Activated naive CD4-positive, alpha-beta T cell treated with anti-CD3 and anti-CD28 coated beads, Interleukin-2, amount 50 U/mL, for 72 hours (primary cell): Measurements from ENCODE around the gene UBE4B. TPM values are rescaled to one million over a fixed set of nuclear protein-coding genes. Genes with fewer than 3 reads are reported as not detected.
"Not testable (repeated sequence)": the region's sequence is repeated elsewhere in the genome, so short reads cannot be mapped to it uniquely, and the experiment has no call there.

Experiments used
- ATAC-seq, 2 donors: fragments of 150-1000 bp; cut with Tn5 transposase; 2 replicates each; pipeline ENCODE4 v1.10.0; 2021; ENCODE audit warnings: mild to moderate bottlenecking in 2 of 2, moderate library complexity in 2 of 2
- DNase-seq, 2 donors: peaks; one replicate each; pipeline ENCODE4 v3.0.0; 2021 to 2022; ENCODE audit warnings: low spot score in 2 of 2
- H3K27ac Mint-ChIP-seq, 2 donors: one replicate each; pipeline ENCODE4 v1.8.0; 2022; ENCODE audit warnings: mild to moderate bottlenecking in 2 of 2, mixed read lengths in 2 of 2
- H3K36me3 Mint-ChIP-seq, 2 donors: one replicate each; pipeline ENCODE4 v1.8.0; 2022; ENCODE audit warnings: mixed read lengths in 2 of 2
- H3K9me3 Mint-ChIP-seq, 2 donors: one replicate each; pipeline ENCODE4 v1.8.0; 2022; ENCODE audit warnings: mixed read lengths in 2 of 2
- total RNA-seq, 2 donors: library from RNA; stranded (reverse); gene quantifications; one replicate each; pipeline ENCODE4 v1.2.3, GENCODE V29; 2022

The UBE4B gene
- total RNA-seq, 2 donors from 2014 or later: 30.0 to 44.4 TPM

- Mint-ChIP-seq H3K36me3 (no peaks in the 10 kb centered on the region), H3K27ac (no peak overlapping the region), H3K9me3 (no peaks in the 10 kb centered on the region)
- no peak for ATAC-seq
- DNase-seq: no peak
Observed at GRCh38 chr1:10025354-10025753, 7.4 kb upstream of the UBE4B start.

- ATAC-seq: no peak
- no peak for DNase-seq
Observed at GRCh38 chr1:10027027-10027426, 5.7 kb upstream of the UBE4B start.

GRCh38 chr1:10028956-10029500, 3.7 kb upstream of the UBE4B start:
- DNase-seq, H3K9me3 Mint-ChIP-seq, ATAC-seq, H3K27ac Mint-ChIP-seq, H3K36me3 Mint-ChIP-seq: not testable (repeated sequence)

More at GRCh38 chr1:10027027-10027426, 5.7 kb upstream of the UBE4B start:
- no peak overlapping the region for H3K27ac Mint-ChIP-seq
- no peaks in the 10 kb centered on the region for H3K9me3 Mint-ChIP-seq
- no peaks in the 10 kb centered on the region for H3K36me3 Mint-ChIP-seq

- DNase-seq (no peak), ATAC-seq (no peak)
- Mint-ChIP-seq H3K27ac (no peak overlapping the region), H3K36me3 (peaks cover 0 to 9% of the 10 kb centered on the region in 2 donors), H3K9me3 (no peaks in the 10 kb centered on the region)
Observed at GRCh38 chr1:10031461-10031860, 1.3 kb upstream of the UBE4B start.

- H3K27ac Mint-ChIP-seq: peak overlapping the region; percentile 75 to 98
- peaks cover 0 to 9% of the 10 kb centered on the region in 2 donors for H3K36me3 Mint-ChIP-seq
- DNase-seq: peak in 1 of 2 donors; percentile 35
- peak; percentile 12 to 30 for ATAC-seq
- no peaks in the 10 kb centered on the region for H3K9me3 Mint-ChIP-seq
Observed at GRCh38 chr1:10033359-10033845, 644 bp downstream of the UBE4B start.

- ATAC-seq: no peak
- Mint-ChIP-seq H3K36me3 (no peaks in the 10 kb centered on the region), H3K9me3 (no peaks in the 10 kb centered on the region), H3K27ac (no peak overlapping the region)
- no peak for DNase-seq
Observed at GRCh38 chr1:10042746-10043145, 10.0 kb downstream of the UBE4B start.

- DNase-seq (no peak), ATAC-seq (no peak)
- H3K36me3 Mint-ChIP-seq: no peaks in the 10 kb centered on the region
- H3K27ac Mint-ChIP-seq: no peak overlapping the region
- no peaks in the 10 kb centered on the region for H3K9me3 Mint-ChIP-seq
Observed at GRCh38 chr1:10045480-10046355, 13.0 kb downstream of the UBE4B start.

- no peak overlapping the region for H3K27ac Mint-ChIP-seq
- H3K9me3 Mint-ChIP-seq: no peaks in the 10 kb centered on the region
- ATAC-seq: no peak
- DNase-seq: no peak
- no peaks in the 10 kb centered on the region for H3K36me3 Mint-ChIP-seq
Observed at GRCh38 chr1:10046356-10047085, 13.8 kb downstream of the UBE4B start.

GRCh38 chr1:10048601-10049000, 15.8 kb downstream of the UBE4B start:
- ATAC-seq (no peak), DNase-seq (no peak)
- Mint-ChIP-seq H3K9me3 (no peaks in the 10 kb centered on the region), H3K36me3 (no peaks in the 10 kb centered on the region), H3K27ac (no peak overlapping the region)

GRCh38 chr1:10050611-10051010, 17.9 kb downstream of the UBE4B start:
- DNase-seq (no peak), ATAC-seq (no peak)
- Mint-ChIP-seq H3K27ac (no peak overlapping the region), H3K9me3 (no peaks in the 10 kb centered on the region), H3K36me3 (no peaks in the 10 kb centered on the region)

GRCh38 chr1:10051656-10052055, 18.9 kb downstream of the UBE4B start:
- Mint-ChIP-seq H3K9me3 (no peaks in the 10 kb centered on the region), H3K27ac (no peak overlapping the region), H3K36me3 (no peaks in the 10 kb centered on the region)
- DNase-seq (no peak), ATAC-seq (no peak)

GRCh38 chr1:10052347-10052746, 19.6 kb downstream of the UBE4B start:
- Mint-ChIP-seq H3K36me3 (no peaks in the 10 kb centered on the region), H3K27ac (no peak overlapping the region), H3K9me3 (no peaks in the 10 kb centered on the region)
- ATAC-seq (no peak), DNase-seq (no peak)

- Mint-ChIP-seq H3K27ac (no peak overlapping the region), H3K9me3 (no peaks in the 10 kb centered on the region), H3K36me3 (no peaks in the 10 kb centered on the region)
- no peak for DNase-seq
- ATAC-seq: no peak
Observed at GRCh38 chr1:10054465-10054864, 21.7 kb downstream of the UBE4B start.

GRCh38 chr1:10056599-10056987, 23.8 kb downstream of the UBE4B start:
- Mint-ChIP-seq H3K27ac (no peak overlapping the region), H3K9me3 (no peaks in the 10 kb centered on the region), H3K36me3 (no peaks in the 10 kb centered on the region)
- no peak for DNase-seq
- ATAC-seq: no peak

- DNase-seq (no peak), ATAC-seq (no peak)
- H3K27ac Mint-ChIP-seq: no peak overlapping the region
Observed at GRCh38 chr1:10057343-10057742, 24.6 kb downstream of the UBE4B start.

GRCh38 chr1:10057796-10058195, 25.0 kb downstream of the UBE4B start:
- DNase-seq: no peak
- Mint-ChIP-seq H3K36me3 (no peaks in the 10 kb centered on the region), H3K27ac (no peak overlapping the region), H3K9me3 (no peaks in the 10 kb centered on the region)
- no peak for ATAC-seq

More at GRCh38 chr1:10057343-10057742, 24.6 kb downstream of the UBE4B start:
- H3K36me3 Mint-ChIP-seq: no peaks in the 10 kb centered on the region
- no peaks in the 10 kb centered on the region for H3K9me3 Mint-ChIP-seq

GRCh38 chr1:10059342-10059718, 26.6 kb downstream of the UBE4B start:
- ATAC-seq (no peak), DNase-seq (no peak)
- H3K36me3 Mint-ChIP-seq: no peaks in the 10 kb centered on the region
- H3K9me3 Mint-ChIP-seq: no peaks in the 10 kb centered on the region
- no peak overlapping the region for H3K27ac Mint-ChIP-seq
